ENCODE measurements around the gene PRKAR2B. TPM values are rescaled to one million over a fixed set of nuclear protein-coding genes. Genes with fewer than 3 reads are reported as not detected.
"Not testable (repeated sequence)": the region's sequence is repeated elsewhere in the genome, so short reads cannot be mapped to it uniquely, and the experiment has no call there.

The PRKAR2B gene
- polyA plus RNA-seq, 3 donors = 39.6 to 46.1 (median 45.4) TPM

GRCh38 chr7:107149863-107150262, 105.4 kb downstream of the PRKAR2B start:
- DNase-seq (ENCODE audit: low read depth in 3 of 3, low spot score in 2 of 3) = no peak

DNA sequence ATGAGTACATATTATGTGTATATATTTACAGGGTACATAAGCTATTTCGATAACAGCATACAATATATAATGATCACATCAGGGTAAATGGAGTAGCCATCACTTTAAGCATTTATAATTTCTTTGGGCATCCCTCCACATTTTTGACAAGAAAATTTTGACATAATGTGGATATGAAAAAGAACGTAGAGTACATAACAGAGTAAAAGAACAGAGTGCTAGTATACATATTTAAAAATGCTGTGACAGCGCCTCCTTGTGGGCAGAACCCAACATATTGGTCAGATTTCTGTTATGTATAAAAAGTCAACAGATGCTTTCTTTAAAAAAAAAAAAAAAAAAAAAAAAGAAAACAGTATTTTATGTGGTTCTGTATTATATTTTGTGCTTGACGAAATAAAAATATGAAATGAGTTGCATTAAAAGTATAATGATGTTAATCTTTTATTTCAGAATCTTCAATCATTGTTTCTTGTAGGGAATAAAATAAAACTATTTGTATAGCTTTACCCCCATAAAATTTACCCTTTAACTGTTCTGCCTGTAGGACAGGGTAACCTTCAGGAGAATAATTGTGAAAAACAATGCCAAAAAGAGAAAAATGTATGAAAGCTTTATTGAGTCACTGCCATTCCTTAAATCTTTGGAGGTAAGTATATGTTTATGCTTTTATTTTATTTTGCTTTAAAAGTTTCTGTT, 106.0 kb downstream of the PRKAR2B start:
- peak in 2 of 3 donors; percentile 45 to 67 for DNase-seq (ENCODE audit: low read depth in 3 of 3, low spot score in 2 of 3)

- DNase-seq (ENCODE audit: low read depth in 3 of 3, low spot score in 2 of 3) = no peak
These were observed 107.0 kb downstream of the PRKAR2B start for GRCh38 chr7:107151538-107151937.

DNA sequence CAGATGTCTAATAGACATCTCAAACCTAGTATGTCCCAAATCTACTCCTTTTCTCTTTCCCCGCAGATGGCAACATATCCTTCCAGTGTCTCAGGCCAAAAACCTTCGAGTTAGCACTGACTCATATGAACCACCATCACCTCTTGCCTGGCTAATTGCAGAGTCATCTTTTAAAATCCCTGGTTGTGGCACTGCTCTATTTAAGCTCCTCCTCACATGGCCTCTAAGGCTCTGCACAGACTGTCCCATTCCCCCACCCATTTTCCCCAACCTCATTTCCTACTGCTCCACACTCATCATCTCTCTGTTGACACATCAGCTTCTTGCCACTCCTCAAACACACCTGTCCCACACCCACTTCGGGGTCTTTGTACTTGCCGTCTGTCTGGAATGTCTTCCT, 107.5 kb downstream of the PRKAR2B start:
- DNase-seq (ENCODE audit: low read depth in 3 of 3, low spot score in 2 of 3) = no peak

- DNase-seq (ENCODE audit: low read depth in 3 of 3, low spot score in 2 of 3) = no peak
These were observed 110.3 kb downstream of the PRKAR2B start for GRCh38 chr7:107154826-107155225.

- DNase-seq (ENCODE audit: low read depth in 3 of 3, low spot score in 2 of 3) = not testable (repeated sequence)
These were observed 111.2 kb downstream of the PRKAR2B start for GRCh38 chr7:107155726-107156125.

DNA sequence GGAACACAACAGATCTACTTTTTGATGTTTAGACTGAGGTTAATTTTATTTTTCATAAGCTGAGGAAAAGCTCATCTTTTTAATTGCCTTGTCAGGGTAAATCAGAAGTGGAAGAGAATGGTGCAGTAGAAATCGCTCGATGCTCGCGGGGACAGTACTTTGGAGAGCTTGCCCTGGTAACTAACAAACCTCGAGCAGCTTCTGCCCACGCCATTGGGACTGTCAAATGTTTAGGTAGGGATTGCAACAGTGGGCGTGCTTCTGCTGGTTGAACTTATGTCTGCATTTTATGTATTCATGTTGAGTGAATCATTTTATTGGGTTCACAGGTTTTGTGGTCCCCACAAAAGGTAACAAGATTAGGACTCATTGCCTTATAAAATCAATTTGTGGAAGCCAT, 112.6 kb downstream of the PRKAR2B start:
- DNase-seq (ENCODE audit: low read depth in 3 of 3, low spot score in 2 of 3) = no peak

- no peak for DNase-seq (ENCODE audit: low read depth in 3 of 3, low spot score in 2 of 3)
These were observed 113.5 kb downstream of the PRKAR2B start for GRCh38 chr7:107158028-107158427.

DNA sequence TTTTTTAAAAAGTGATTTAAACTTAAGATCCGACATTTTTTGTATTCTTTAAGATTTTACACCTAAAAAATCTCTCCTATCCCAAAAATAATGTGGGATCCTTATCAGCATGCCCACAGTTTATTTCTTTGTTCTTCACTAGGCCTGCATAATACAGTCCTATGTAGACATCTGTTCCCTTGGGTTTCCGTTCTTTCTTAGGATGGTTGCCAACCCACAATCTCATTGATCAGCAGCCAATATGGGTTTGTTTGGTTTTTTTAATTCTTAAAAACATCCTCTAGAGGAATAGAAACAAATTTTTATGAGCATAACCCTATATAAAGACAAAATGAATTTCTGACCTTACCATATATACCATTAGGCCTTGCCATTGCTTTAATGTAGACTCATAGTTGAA, 115.9 kb downstream of the PRKAR2B start:
- no peak for DNase-seq (ENCODE audit: low read depth in 3 of 3, low spot score in 2 of 3)

GRCh38 chr7:107161415-107161814, 116.9 kb downstream of the PRKAR2B start:
- no peak for DNase-seq (ENCODE audit: low read depth in 3 of 3, low spot score in 2 of 3)

- DNase-seq (ENCODE audit: low read depth in 3 of 3, low spot score in 2 of 3) = no peak
These were observed 118.0 kb downstream of the PRKAR2B start for GRCh38 chr7:107162475-107162874.

- DNase-seq (ENCODE audit: low read depth in 3 of 3, low spot score in 2 of 3) = no peak
These were observed 119.6 kb downstream of the PRKAR2B start for GRCh38 chr7:107164092-107164491.

GRCh38 chr7:107165341-107165740, 120.8 kb downstream of the PRKAR2B start:
- DNase-seq (ENCODE audit: low read depth in 3 of 3, low spot score in 2 of 3) = no peak

GRCh38 chr7:107166736-107167426, 122.4 kb downstream of the PRKAR2B start:
- DNase-seq (ENCODE audit: low read depth in 3 of 3, low spot score in 2 of 3) = no peak

DNA sequence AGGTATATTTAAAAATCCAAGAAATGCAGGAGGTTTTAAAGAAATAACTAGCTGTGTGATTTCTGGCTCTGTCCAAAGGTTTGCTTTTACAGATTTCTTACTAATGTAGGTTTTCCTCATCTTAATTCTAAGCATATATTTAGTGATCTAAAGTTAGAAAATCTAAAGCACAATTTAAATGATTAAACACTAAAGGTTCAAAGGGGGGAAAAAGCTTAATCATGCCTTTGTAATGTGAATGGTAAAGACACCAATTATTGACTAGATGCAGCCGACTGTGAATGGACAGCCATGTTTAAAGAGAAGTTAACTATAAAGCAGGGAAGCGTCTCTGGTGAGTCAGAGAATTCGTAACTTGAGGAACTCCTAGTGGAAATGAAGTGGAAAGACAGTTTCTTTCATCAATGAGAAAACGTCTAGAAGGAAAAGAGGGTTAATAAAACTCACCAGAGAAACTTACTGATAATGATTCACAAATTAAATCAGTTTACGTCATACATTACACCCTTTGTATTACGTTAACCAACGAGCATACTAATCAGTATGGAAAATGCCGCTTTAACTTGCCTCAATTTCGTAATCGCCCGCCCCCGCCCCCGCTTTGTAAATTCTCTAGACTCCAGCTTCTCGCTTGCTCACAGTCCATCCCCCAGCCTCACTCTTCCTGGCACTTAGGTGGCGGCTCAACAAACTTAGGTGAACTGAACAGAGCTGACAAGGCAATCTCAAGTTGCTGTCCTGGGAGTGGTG, 123.2 kb downstream of the PRKAR2B start:
- peak; percentile 67 to 72 (median 71) for DNase-seq (ENCODE audit: low read depth in 3 of 3, low spot score in 2 of 3)

GRCh38 chr7:107168233-107169119, 124.0 kb downstream of the PRKAR2B start, which contains the start of gene HBP1:
TSS of gene HBP1 (plus strand) at chr7:107169003. CDS start at chr7:107179894, 10,891 bp downstream.
- peak; percentile 100 for DNase-seq (ENCODE audit: low read depth in 3 of 3, low spot score in 2 of 3)

DNA sequence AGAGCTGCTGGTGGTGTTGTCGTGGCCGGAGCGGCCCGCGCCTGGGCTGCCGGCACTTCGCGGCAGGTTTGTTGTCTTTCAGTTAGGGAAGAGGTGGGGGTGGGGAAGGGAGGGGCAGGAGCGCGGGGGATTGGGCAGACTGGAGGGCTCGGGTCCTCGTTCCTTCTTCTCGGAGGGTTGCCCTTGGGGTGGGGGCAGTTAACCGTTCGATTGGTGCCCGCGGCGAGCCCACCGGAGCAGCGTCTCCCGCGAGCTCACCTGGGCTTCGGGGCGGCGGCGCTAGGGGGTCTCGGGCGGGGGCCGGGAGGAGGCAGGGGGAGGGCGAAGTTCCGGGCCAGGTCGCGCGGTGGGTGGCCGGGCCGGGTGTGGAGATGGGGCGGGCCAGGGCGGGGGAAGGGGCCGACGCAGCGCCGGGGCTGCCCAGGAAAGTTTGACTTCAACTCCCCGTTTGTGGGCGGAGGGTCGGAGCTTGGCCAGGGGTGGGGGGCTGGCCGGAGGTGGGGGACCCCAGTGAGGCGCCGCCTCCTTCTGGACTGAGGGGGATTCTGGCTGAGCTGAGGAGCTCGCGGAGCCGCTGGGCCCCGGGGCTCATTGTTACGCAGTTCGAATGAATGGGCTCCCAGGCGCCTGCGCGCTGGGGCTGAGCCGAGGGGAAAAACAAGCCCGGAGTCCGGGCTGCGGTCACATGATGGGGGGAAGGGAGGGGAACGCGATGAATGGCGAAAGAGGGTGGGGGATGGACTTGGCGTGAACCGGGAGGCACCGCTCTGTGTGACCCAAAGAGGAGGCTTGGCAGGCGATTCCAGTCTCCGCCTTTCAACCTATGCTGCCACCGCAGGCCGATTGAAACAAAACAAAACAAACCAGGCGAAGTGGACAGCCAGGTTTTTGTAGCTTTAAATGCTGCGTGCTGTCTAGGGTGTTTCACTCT, 124.9 kb downstream of the PRKAR2B start:
- peak; percentile 90 to 95 (median 94) for DNase-seq (ENCODE audit: low read depth in 3 of 3, low spot score in 2 of 3)

DNA sequence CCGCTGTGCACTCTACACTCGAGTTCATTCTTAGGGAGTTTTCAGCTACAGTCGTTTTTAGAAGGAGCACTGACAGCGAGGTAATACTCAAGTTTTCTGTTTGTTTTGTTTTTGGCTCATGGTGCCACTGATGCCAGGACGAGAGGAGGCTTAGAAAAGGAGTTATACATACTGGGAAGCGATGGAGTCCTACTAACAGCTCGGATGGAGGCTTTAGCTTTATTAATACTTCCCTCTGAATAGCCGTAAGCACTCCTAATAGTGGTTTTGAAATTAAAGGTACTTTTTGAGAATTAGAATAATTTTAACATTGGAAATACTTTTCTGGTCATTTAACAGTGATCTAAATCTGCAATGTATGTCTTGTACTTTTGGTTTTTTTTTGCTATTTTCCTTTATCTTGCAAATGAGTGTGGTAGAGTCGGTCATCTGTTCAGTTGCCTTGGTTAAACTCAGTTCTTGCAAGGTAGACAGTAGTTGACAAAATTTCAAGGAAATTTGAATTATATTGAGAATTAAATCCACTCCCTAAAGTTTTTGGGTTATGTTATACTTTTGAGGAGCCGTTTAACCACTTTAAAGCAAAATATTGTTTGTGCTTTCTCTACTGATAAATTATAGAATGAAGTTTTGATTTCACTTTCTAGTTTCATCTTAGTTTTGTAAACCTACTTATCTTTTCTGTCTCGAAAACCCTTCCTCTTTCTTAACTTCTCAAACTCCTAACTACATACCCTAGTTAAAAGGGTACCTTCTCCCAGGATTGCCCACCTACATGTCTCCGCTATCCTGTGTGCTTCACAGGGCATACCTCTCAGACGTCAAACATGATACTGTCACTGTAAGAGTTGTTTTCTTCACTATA, 125.8 kb downstream of the PRKAR2B start:
- DNase-seq (ENCODE audit: low read depth in 3 of 3, low spot score in 2 of 3) = no peak
